Ascending aorta (tissue), 2 donors: ENCODE measurements around the gene MEIS2. TPM values are rescaled to one million over a fixed set of nuclear protein-coding genes. Genes with fewer than 3 reads are reported as not detected.

Source experiments
- DNase-seq, 2 donors: peaks; one replicate each; pipeline ENCODE4 v3.0.0-alpha.2; 2019; ENCODE audit warnings: low spot score in 2 of 2
- H3K27ac ChIP-seq, 2 donors: fragments of 200-600 bp; sonication (generic); one replicate each; pipeline ENCODE4 v1.5.1; 2016 to 2017; ENCODE audit warnings: mild to moderate bottlenecking in 1 of 2
- H3K27me3 ChIP-seq: fragments of 200-600 bp; sonication (generic); one replicate; pipeline ENCODE4 v1.5.1; 2017
- H3K36me3 ChIP-seq, 2 donors: fragments of 200-600 bp; sonication (generic); one replicate each; pipeline ENCODE4 v1.5.1; 2016
- H3K4me1 ChIP-seq, 2 donors: fragments of 200-600 bp; sonication (generic); one replicate each; pipeline ENCODE4 v1.5.1; 2016 to 2017; ENCODE audit warnings: mild to moderate bottlenecking in 1 of 2
- H3K4me3 ChIP-seq, 2 donors: fragments of 200-600 bp; sonication (generic); one replicate each; pipeline ENCODE4 v1.5.1; 2016 to 2017; ENCODE audit warnings: mild to moderate bottlenecking in 1 of 2
- H3K9me3 ChIP-seq, 2 donors: fragments of 200-600 bp; sonication (generic); one replicate each; pipeline ENCODE4 v1.5.1; 2016
- CTCF ChIP-seq, 3 experiments: fragments of 200-600 bp in 2 of 3; fragments of 450-650 bp in 1 of 3; sonication (generic) in 2 of 3; IDR thresholded peaks; one replicate each; pipeline ENCODE4 v1.5.1; 2016 to 2019; ENCODE audit warnings: antibody characterized with exemption in 3 of 3, mild to moderate bottlenecking in 1 of 3, moderate library complexity in 1 of 3
- intact Hi-C: fragments of 100-400 bp; cut with DNase I; formaldehyde crosslinking; loops from one replicate; pipeline ENCODE4 v1.15.1; 2023
- total RNA-seq: library from RNA; depleted of rRNA; stranded (reverse); fragments of >200 nt; gene quantifications from one replicate; pipeline ENCODE4 v1.1.0, GENCODE V29; 2016

The MEIS2 gene
- total RNA-seq, 1 donor from 2014 or later, result 11.5 TPM

- DNase-seq, result no peak
- Histone ChIP-seq H3K36me3 (no peaks in the 10 kb centered on the region), H3K27me3 (no peaks in the 10 kb centered on the region), H3K9me3 (no peaks in the 10 kb centered on the region), H3K4me3 (no peak overlapping the region), H3K27ac (no peak overlapping the region), H3K4me1 (no peaks in the 10 kb centered on the region)
- TF ChIP-seq CTCF (IDR thresholded peaks at IDR 0.05), result no peak
- intact Hi-C loops, result no loop called here
Measured at GRCh38 chr15:37130356-37130755, 30.0 kb upstream of the MEIS2 start.

GRCh38 chr15:37125143-37125542, 24.8 kb upstream of the MEIS2 start:
- H3K4me3 ChIP-seq, result no peak overlapping the region
- no peak for DNase-seq
- H3K27me3 ChIP-seq, result no peaks in the 10 kb centered on the region
- TF ChIP-seq CTCF (IDR thresholded peaks at IDR 0.05), result no peak
- H3K36me3 ChIP-seq, result no peaks in the 10 kb centered on the region
- no peaks in the 10 kb centered on the region for H3K9me3 ChIP-seq
- H3K27ac ChIP-seq, result no peak overlapping the region
- H3K4me1 ChIP-seq, result no peaks in the 10 kb centered on the region
- intact Hi-C loops, result no loop called here

GRCh38 chr15:37124331-37124730, 24.0 kb upstream of the MEIS2 start:
- no peak overlapping the region for H3K27ac ChIP-seq
- intact Hi-C loops, result no loop called here
- no peak overlapping the region for H3K4me3 ChIP-seq
- H3K27me3 ChIP-seq, result no peaks in the 10 kb centered on the region
- TF ChIP-seq CTCF (IDR thresholded peaks at IDR 0.05), result no peak
- H3K4me1 ChIP-seq, result no peaks in the 10 kb centered on the region
- no peaks in the 10 kb centered on the region for H3K36me3 ChIP-seq
- no peaks in the 10 kb centered on the region for H3K9me3 ChIP-seq
- no peak for DNase-seq

GRCh38 chr15:37122703-37123102, 22.4 kb upstream of the MEIS2 start:
- H3K27ac ChIP-seq, result no peak overlapping the region
- no peak for DNase-seq
- no peaks in the 10 kb centered on the region for H3K27me3 ChIP-seq
- intact Hi-C loops, result no loop called here
- no peaks in the 10 kb centered on the region for H3K4me1 ChIP-seq
- no peak overlapping the region for H3K4me3 ChIP-seq
- H3K9me3 ChIP-seq, result no peaks in the 10 kb centered on the region
- no peaks in the 10 kb centered on the region for H3K36me3 ChIP-seq
- TF ChIP-seq CTCF (IDR thresholded peaks at IDR 0.05), result no peak

- H3K36me3 ChIP-seq, result no peaks in the 10 kb centered on the region
- no peaks in the 10 kb centered on the region for H3K4me1 ChIP-seq
- intact Hi-C loops, result no loop called here
- no peak overlapping the region for H3K27ac ChIP-seq
- no peak for DNase-seq
- TF ChIP-seq CTCF (IDR thresholded peaks at IDR 0.05), result no peak
- H3K27me3 ChIP-seq, result no peaks in the 10 kb centered on the region
- no peaks in the 10 kb centered on the region for H3K9me3 ChIP-seq
- H3K4me3 ChIP-seq, result no peak overlapping the region
Measured at GRCh38 chr15:37121492-37121891, 21.1 kb upstream of the MEIS2 start.

GRCh38 chr15:37117030-37117429, 16.7 kb upstream of the MEIS2 start:
- intact Hi-C loops, result no loop called here
- Histone ChIP-seq H3K27me3 (no peaks in the 10 kb centered on the region), H3K36me3 (no peaks in the 10 kb centered on the region), H3K9me3 (no peaks in the 10 kb centered on the region), H3K27ac (no peak overlapping the region), H3K4me1 (no peaks in the 10 kb centered on the region), H3K4me3 (no peak overlapping the region)
- no peak for DNase-seq
- TF ChIP-seq CTCF (IDR thresholded peaks at IDR 0.05), result no peak
